HG02885 (cell line): ENCODE results near the gene ACRV1.
"Not testable (repeated sequence)": the region's sequence is repeated elsewhere in the genome, so short reads cannot be mapped to it uniquely, and the experiment has no call there.

ENCODE experiments used
- ATAC-seq: cut with Tn5 transposase; IDR thresholded peaks from one replicate; pipeline ENCODE4 v1.9.1; 2021; ENCODE audit warnings: mild to moderate bottlenecking; ENCODE audit not compliant: unreplicated experiment, poor library complexity

ACRV1 gene

GRCh38 chr11:125680747-125681146 is at the start of gene ACRV1:
Gene ACRV1, minus strand, starts transcription at chr11:125680847. Its CDS starts 67 bp downstream, at chr11:125680780.
- ATAC-seq: no peak

- no peak for ATAC-seq
These were observed 48.3 kb upstream of the ACRV1 start for GRCh38 chr11:125728969-125729368.

- no peak for ATAC-seq
These were observed 43.5 kb upstream of the ACRV1 start for GRCh38 chr11:125724125-125724524.

- no peak for ATAC-seq
These were observed 40.1 kb upstream of the ACRV1 start for GRCh38 chr11:125720781-125721180.

GRCh38 chr11:125704686-125705085 is 24.0 kb upstream of the ACRV1 start:
- not testable (repeated sequence) for ATAC-seq

GRCh38 chr11:125701858-125702621 is 21.4 kb upstream of the ACRV1 start:
- ATAC-seq: no peak

- no peak for ATAC-seq
These were observed 20.5 kb upstream of the ACRV1 start for GRCh38 chr11:125701018-125701610.

GRCh38 chr11:125694951-125695350 is 14.3 kb upstream of the ACRV1 start:
- no peak for ATAC-seq

- no peak for ATAC-seq
These were observed 12.2 kb upstream of the ACRV1 start for GRCh38 chr11:125692887-125693286.

GRCh38 chr11:125690006-125690405 is 9.4 kb upstream of the ACRV1 start:
- no peak for ATAC-seq

- no peak for ATAC-seq
These were observed 8.7 kb upstream of the ACRV1 start for GRCh38 chr11:125689274-125689859.

- ATAC-seq: no peak
These were observed 8.0 kb upstream of the ACRV1 start for GRCh38 chr11:125688632-125689031.

- no peak for ATAC-seq
These were observed 7.4 kb upstream of the ACRV1 start for GRCh38 chr11:125688066-125688465.

GRCh38 chr11:125685228-125685627 is 4.6 kb upstream of the ACRV1 start:
- no peak for ATAC-seq

- ATAC-seq: no peak
These were observed 810 bp downstream of the ACRV1 start for GRCh38 chr11:125679837-125680236.

GRCh38 chr11:125679397-125679796 is 1.2 kb downstream of the ACRV1 start:
- no peak for ATAC-seq

- ATAC-seq: no peak
These were observed 5.5 kb downstream of the ACRV1 start for GRCh38 chr11:125675196-125675595.

GRCh38 chr11:125674210-125674609 is 6.4 kb downstream of the ACRV1 start:
- no peak for ATAC-seq

GRCh38 chr11:125671561-125671960 is 9.1 kb downstream of the ACRV1 start:
- no peak for ATAC-seq

GRCh38 chr11:125670172-125670571 is 10.5 kb downstream of the ACRV1 start:
- no peak for ATAC-seq

GRCh38 chr11:125667151-125667550 is 13.5 kb downstream of the ACRV1 start:
- no peak for ATAC-seq

GRCh38 chr11:125663910-125664309 is 16.7 kb downstream of the ACRV1 start:
- ATAC-seq: no peak
